K562 (cell line): ENCODE measurements around the gene LRRC10B.

Experiments used
- GABPA ChIP-seq: fragments of 200-800 bp; sonication (Bioruptor generic); conservative IDR thresholded peaks from 2 replicates; pipeline ENCODE4 v1.6.1; 2016; ENCODE audit warnings: low read depth, missing genetic modification characterization, missing compliant biosample characterization
- POLR2AphosphoS5 ChIP-seq: IDR thresholded peaks from 2 replicates; pipeline ENCODE4 v1.6.1; 2011; ENCODE audit warnings: mild to moderate bottlenecking, low read depth, low read length, moderate library complexity; ENCODE audit not compliant: control insufficient read depth, insufficient read depth
- ZNF23 ChIP-seq: fragments of 250-450 bp; sonication (Bioruptor Pico); IDR thresholded peaks from 2 replicates; pipeline ENCODE4 v1.4.0; 2020; ENCODE audit warnings: mild to moderate bottlenecking
- TF ChIP-seq, protein P1 (sequence below), 2 experiments: fragments of 450-650 bp; formaldehyde crosslinking in 1 of 2; IDR thresholded peaks; 2 replicates each; pipeline versions ENCODE4 v1.4.0 to v1.6.1; 2014 to 2020; ENCODE audit warnings: mild to moderate bottlenecking in 2 of 2, borderline replicate concordance in 1 of 2, low read depth in 1 of 2
- TF ChIP-seq, protein P2 (sequence below): sonication (generic); formaldehyde crosslinking; IDR thresholded peaks from 2 replicates; pipeline ENCODE4 v1.8.1; 2023; ENCODE audit warnings: mild to moderate bottlenecking, missing genetic modification reagents

DNA sequence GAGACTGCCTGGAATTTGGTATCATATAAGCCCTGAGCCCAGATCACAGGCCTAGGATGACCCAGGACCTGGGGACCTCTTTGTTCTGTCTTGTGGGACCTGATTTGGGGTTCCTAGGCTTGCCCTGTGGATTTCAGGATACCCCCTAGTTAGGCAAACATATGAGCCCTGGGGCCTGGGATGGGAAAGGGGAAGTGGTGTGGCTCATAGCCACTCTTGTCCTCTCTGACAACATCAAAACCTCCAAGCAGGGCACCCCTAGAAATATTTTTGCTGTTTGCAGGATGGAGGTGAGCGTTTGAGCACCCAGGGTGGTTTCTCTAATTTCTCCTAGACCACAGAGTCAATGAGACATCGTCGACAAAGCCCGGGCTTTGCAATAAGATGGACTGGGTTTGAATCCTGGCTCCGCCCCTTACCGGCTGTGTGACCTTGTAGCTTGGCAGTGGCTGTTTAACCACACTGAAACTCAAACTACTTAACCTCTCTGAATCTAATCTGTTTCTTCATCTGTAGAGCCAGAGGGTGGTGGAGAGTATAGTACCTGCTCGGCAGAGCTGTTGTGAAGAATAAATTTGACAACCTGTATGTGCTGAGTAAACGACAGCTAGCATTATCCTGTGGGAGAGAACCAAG, 5.3 kb upstream of the LRRC10B start:
- TF ChIP-seq POLR2AphosphoS5 (no peak), GABPA (tag) (no peak), ZNF23 (CRISPR knock-in tag) (no peak)
- TF ChIP-seq, protein P1, sequence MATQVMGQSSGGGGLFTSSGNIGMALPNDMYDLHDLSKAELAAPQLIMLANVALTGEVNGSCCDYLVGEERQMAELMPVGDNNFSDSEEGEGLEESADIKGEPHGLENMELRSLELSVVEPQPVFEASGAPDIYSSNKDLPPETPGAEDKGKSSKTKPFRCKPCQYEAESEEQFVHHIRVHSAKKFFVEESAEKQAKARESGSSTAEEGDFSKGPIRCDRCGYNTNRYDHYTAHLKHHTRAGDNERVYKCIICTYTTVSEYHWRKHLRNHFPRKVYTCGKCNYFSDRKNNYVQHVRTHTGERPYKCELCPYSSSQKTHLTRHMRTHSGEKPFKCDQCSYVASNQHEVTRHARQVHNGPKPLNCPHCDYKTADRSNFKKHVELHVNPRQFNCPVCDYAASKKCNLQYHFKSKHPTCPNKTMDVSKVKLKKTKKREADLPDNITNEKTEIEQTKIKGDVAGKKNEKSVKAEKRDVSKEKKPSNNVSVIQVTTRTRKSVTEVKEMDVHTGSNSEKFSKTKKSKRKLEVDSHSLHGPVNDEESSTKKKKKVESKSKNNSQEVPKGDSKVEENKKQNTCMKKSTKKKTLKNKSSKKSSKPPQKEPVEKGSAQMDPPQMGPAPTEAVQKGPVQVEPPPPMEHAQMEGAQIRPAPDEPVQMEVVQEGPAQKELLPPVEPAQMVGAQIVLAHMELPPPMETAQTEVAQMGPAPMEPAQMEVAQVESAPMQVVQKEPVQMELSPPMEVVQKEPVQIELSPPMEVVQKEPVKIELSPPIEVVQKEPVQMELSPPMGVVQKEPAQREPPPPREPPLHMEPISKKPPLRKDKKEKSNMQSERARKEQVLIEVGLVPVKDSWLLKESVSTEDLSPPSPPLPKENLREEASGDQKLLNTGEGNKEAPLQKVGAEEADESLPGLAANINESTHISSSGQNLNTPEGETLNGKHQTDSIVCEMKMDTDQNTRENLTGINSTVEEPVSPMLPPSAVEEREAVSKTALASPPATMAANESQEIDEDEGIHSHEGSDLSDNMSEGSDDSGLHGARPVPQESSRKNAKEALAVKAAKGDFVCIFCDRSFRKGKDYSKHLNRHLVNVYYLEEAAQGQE (IDR thresholded peaks at IDR 0.05; ENCODE audit: borderline replicate concordance), result no peak
- TF ChIP-seq, protein P1 (CRISPR knock-in tag; IDR thresholded peaks at IDR 0.05; ENCODE audit: low read depth), result no peak
- TF ChIP-seq, protein P2, sequence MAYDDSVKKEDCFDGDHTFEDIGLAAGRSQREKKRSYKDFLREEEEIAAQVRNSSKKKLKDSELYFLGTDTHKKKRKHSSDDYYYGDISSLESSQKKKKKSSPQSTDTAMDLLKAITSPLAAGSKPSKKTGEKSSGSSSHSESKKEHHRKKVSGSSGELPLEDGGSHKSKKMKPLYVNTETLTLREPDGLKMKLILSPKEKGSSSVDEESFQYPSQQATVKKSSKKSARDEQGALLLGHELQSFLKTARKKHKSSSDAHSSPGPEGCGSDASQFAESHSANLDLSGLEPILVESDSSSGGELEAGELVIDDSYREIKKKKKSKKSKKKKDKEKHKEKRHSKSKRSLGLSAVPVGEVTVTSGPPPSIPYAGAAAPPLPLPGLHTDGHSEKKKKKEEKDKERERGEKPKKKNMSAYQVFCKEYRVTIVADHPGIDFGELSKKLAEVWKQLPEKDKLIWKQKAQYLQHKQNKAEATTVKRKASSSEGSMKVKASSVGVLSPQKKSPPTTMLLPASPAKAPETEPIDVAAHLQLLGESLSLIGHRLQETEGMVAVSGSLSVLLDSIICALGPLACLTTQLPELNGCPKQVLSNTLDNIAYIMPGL (CRISPR knock-in tag), result no peak
